Measurements from ENCODE around the gene PDE10A. TPM values are rescaled to one million over a fixed set of nuclear protein-coding genes. Genes with fewer than 3 reads are reported as not detected.

Gene PDE10A
- total RNA-seq, 1 experiment from 2014 or later = 233 TPM

DNA sequence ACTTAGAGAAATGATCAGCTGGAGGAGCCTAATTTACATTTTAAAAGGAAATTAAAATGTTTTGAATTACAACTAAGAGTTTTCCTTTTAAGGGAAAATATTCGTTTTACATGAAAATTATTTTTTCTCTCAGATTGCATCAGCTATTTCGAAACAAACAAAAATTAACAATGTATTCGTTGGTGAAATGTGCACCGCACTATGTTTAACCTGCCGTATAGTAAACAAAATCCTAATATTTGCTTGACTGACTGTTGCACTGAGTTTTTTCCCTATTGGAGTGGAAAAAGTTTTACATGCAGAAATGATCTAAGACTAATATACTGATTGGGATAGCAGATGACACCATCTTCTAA is 5.7 kb downstream of the PDE10A start:
- no peak for DNase-seq (ENCODE audit: extremely low read depth, low read depth)

DNA sequence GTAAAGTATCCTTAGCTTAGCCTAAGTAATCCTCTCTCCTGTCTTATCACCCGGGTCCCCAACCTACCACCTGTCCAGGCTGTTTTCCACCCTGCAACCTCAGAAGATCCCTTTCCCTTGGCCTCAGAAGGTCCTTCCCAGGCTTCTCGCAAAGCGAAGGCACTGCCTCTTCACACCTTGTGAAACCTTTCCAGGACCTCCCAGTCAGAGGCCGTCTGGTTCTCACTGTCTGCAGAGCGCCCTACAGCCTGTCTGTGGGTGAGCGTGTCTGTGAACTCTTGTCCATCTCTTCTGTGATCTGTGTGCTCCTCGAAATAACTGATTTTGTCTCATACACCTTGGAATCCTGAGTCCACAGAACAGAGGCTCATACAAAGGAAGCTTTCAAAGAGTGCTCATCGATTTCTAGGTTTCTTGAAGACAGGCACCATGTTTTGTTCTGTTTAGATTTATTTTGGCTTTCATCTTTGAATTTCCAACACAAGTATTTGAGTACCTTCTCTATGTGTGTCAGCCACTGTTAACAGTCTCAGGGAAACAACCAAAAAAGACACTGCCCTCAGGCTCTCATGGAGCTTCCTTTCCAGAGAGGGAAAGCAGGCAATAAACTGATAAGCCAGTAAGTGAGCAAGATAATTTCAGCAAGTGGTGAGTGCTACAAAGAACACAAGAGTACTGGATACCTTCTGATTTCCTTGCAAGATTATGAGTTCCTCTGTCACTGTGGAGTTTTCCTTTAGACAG is 6.3 kb downstream of the PDE10A start:
- DNase-seq (ENCODE audit: extremely low read depth, low read depth) = no peak

GRCh38 chr6:165655191-165655590 is 7.8 kb downstream of the PDE10A start:
- no peak for DNase-seq (ENCODE audit: extremely low read depth, low read depth)

GRCh38 chr6:165654144-165654543 is 8.9 kb downstream of the PDE10A start:
- DNase-seq (ENCODE audit: extremely low read depth, low read depth) = no peak

- no peak for DNase-seq (ENCODE audit: extremely low read depth, low read depth)
These were observed 9.4 kb downstream of the PDE10A start for GRCh38 chr6:165653607-165654006.

DNA sequence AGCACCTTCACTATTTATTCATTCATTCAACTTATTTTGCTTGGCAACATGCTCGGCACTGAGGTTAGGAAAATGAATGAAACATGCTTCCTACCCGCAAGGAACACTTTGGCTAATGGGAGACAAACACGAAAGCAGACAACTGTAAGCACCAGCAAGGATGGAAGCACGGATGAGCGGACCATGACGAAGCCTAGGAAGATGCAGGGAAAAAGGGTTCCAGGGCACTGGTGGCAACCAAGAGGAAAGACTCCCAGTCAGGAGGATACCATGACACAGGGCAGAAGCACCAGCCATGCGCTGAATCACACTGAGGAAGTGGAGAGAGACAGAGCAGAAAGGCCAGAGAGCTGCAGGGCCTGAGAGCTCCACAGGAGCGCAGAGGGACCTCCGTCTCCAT is 9.8 kb downstream of the PDE10A start:
- no peak for DNase-seq (ENCODE audit: extremely low read depth, low read depth)

GRCh38 chr6:165652766-165653165 is 10.3 kb downstream of the PDE10A start:
- no peak for DNase-seq (ENCODE audit: extremely low read depth, low read depth)

DNA sequence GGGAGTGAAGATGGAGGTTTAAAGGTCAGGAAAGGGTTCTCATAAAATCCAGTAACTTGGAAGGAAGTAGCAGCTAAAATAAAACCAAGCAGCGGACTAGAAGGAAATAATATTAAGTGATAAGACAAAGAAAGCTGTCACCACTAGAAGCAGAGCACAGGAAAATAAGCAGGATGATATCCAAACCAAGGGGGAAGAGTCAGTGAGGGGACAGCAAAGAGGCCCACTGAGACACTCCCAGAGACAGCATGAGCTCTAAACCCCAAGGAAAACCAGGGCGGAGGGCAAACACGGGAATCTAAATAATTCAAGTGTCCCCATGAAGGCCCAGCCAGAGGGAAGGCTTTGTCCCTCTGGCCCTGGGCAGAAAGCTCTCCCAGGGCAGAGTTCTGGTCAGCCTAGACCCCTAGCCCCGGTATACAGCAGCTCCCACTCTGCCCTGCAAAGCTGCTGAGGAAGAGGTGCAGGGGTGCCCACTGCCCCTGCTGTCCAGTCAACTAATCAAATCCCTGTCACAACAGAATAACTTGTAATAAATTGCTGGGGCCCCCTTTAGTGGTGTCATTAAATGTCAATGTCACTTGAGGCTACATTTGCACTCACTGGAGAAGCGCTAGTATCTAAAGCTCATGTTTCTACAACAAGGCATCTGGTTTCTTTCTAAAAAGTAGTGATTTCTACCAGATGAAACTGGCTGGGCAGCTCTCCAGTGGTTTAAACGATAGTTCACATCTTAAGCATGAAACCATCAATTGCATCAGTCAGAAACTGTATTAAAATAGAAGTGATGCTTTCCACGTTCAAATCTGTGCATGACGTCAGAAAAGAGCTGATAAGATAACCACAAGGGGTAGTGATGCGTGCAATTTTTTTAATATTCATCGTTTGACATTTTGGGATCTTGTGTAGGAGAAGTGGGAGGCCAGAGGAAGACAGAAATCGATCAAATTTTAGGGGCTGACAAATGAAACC is 13.6 kb downstream of the PDE10A start:
- no peak for DNase-seq (ENCODE audit: extremely low read depth, low read depth)

- DNase-seq (ENCODE audit: extremely low read depth, low read depth) = no peak
These were observed 16.0 kb downstream of the PDE10A start for GRCh38 chr6:165647041-165647440.

DNA sequence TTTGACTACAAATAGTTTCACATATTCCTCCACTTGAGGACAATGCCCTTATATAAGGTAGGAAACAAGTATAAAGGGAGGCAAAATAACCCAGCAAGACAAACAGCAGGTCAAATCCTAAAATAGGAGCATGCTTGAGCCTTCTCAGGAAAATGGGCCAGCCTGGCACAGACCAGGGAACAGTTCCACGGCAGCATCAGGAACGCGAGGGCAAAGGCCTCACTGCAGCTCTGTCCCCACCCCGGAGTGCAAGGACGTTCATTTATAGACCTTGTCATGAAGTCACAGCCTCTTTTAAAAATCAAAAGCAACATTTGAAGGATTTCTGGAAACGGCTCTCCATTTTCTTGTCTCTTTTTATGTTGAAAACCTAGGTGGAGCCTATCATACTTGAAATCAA is 17.1 kb downstream of the PDE10A start:
- DNase-seq (ENCODE audit: extremely low read depth, low read depth) = no peak

- DNase-seq (ENCODE audit: extremely low read depth, low read depth) = no peak
These were observed 18.3 kb downstream of the PDE10A start for GRCh38 chr6:165644586-165645266.

DNA sequence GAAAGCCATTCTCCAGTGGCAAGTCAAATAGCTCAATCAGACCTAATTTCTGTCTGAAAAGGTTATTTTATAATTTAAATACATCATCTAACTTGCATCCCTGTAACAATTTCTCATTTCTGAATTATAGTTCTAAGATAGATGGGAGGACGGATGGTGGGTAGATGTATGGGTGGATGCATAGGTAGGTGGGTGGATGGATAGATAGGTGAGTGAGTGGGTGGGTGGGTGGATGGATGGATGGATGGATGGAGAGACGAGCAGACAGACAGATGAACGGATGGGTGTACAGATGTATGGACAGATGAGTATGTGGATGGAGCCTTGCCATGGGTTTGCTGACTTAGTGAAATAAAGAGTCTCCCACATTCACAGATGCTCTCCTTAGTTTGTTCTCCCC is 20.0 kb downstream of the PDE10A start:
- no peak for DNase-seq (ENCODE audit: extremely low read depth, low read depth)

DNA sequence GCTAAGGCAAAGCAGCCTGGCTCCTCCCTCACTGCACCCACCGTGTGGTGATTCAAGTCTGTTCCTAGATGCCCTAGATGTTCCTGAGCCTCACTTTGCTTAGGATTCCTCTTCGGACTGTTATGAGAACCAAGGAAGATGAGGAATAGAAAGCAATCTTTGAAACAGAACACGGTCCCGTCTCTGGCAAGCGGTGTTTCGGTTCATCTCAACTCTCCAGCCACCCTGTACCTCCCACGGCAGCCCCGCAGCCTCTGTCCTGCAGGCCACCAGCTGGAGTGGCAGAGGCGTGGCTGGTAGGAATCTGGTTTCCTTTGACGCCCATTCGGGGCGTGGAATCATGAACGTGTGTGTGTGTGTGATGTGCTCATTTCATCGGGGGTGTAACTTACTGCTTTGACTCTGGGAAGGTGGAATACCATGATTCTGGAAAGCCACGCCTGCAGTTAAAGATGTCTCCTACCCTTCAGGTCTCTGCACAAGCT is 21.3 kb downstream of the PDE10A start:
- no peak for DNase-seq (ENCODE audit: extremely low read depth, low read depth)

DNA sequence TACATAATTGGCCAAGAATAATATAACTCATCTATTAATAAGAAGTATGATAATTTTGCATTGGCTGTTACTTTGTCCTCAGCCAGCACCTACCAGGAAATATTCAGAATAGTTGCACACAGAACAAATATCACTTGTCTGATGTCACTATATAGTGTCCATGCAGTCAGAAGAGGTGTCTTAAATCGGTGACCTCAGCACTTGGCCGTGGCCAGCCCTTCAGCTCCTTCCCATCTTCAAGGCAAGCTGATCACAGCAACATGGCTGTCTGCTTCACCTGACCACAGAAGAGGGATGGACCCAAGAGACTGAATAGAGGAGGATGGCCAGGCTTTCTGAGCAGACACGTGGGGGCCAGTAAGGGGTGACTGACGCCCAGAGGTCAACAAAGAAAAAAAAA is 22.2 kb downstream of the PDE10A start:
- no peak for DNase-seq (ENCODE audit: extremely low read depth, low read depth)

DNA sequence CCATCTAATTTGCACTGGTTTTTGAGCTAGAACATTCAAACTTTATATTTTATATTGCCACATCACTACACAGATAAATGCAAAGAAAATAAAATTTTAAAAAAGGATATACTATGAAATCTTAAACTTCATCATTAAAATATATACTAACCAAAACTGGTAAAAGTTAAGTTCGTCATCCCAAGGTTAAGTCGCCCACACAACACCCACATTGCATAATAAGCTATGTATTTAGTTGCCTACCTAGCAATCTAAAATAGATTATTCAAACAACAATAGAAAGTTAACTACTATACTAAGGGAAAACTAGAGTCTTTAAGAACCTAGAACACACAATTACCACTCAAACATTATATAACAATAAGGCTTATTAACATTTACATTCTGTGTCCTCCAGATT is 24.5 kb downstream of the PDE10A start:
- DNase-seq (ENCODE audit: extremely low read depth, low read depth) = no peak

DNA sequence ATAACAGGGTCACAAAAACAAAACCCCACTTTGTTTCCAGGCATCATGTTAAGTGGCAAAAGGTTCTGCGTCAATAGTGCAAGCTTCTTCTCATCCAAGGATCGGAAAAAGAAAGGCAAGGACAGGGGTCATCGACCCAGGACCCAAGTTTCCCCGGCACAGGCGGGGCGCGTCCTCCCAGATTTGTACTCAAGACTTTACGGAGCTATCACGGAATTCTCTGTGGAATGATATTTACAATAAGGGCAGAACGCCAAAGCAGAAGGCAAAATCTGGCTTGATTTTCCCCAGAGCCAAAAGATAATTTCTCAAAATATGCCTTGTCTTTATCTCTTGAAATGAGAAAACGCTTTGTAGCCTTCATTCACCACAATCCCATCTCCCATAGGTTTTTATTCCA is 25.5 kb downstream of the PDE10A start:
- DNase-seq (ENCODE audit: extremely low read depth, low read depth) = no peak

DNA sequence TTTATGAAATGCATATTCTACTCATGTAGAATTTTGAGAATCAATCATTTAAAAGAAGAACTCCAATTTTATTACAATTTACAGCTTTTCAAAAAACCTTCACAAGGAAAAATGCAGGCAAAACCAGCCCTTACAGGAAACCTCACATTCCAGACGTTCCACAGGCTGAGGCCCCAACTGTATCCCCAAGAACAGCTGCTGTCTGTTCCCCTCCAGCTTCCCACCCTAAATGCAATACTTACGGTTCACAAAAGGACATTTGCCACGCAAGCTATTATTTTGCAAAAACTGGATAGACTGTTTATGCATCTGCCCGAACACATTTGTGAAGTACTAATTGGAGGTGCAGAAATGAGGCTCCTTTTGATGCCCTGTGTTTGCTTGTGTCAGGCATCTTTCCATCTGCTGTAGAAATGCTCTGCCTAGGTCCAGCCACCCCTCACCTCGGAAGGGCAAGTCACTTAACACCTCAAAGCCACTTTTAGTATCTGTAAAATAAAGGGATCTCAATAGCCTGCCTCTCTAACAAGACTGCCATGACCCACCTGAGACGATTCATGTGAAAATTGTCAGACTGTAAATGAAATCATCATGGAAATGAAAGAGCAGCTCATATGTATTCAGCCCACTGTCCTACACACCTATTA is 26.5 kb downstream of the PDE10A start:
- no peak for DNase-seq (ENCODE audit: extremely low read depth, low read depth)

- DNase-seq (ENCODE audit: extremely low read depth, low read depth) = no peak
These were observed 27.1 kb downstream of the PDE10A start for GRCh38 chr6:165635965-165636364.

- no peak for DNase-seq (ENCODE audit: extremely low read depth, low read depth)
These were observed 28.8 kb downstream of the PDE10A start for GRCh38 chr6:165634101-165634880.

DNA sequence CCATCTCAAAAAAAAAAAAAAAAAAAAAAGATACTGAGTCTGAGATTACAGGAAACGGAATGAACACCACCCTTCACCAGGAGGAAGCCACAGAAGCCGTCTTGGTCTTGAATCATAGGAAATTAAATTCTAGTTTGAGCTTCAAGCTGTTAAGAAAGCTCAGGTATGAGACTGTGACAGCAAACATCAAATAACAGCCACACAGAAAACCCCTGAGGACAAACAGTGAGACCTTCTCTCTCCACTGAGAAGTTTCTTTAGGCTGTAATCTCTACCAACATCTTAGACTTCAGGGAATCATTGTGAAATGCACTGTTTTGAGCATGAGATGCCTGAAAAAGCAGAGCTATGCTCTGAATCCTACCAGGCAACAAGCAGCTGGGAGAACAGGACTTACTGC is 30.8 kb downstream of the PDE10A start:
- no peak for DNase-seq (ENCODE audit: extremely low read depth, low read depth)

All from NCI-H460 (cell line).